WTC11 (cell line): Measurements from ENCODE around the gene OSMR. TPM values are rescaled to one million over a fixed set of nuclear protein-coding genes. Genes with fewer than 3 reads are reported as not detected.

Source experiments
- ATAC-seq: fragments of 200-7000 bp; cut with Tn5 transposase; 2 replicates; pipeline ENCODE4 v1.10.0; 2021; ENCODE audit warnings: mild to moderate bottlenecking, moderate library complexity
- CTCF ChIA-PET: fragments of 300-600 bp; sonication (Branson Sonifier 250); formaldehyde crosslinking; loops from one replicate; lab custom pipeline; 2021; ENCODE audit warnings: antibody characterized with exemption; lab: Charles Lee
- POLR2A ChIA-PET: fragments of 350-600 bp; sonication (Branson Sonifier 250); formaldehyde crosslinking; loops from one replicate; lab custom pipeline; 2021; ENCODE audit warnings: antibody characterized with exemption; lab: Charles Lee
- DNase-seq: peaks from one replicate; pipeline ENCODE4 v3.0.0; 2021; ENCODE audit warnings: low spot score
- H3K27ac Mint-ChIP-seq: 2 replicates; pipeline ENCODE4 v1.8.0; 2021; ENCODE audit warnings: mixed read lengths
- H3K27me3 Mint-ChIP-seq: 2 replicates; pipeline ENCODE4 v1.8.0; 2021; ENCODE audit warnings: low read depth, mild to moderate bottlenecking, moderate library complexity, mixed read lengths
- H3K36me3 Mint-ChIP-seq: 2 replicates; pipeline ENCODE4 v1.8.0; 2021; ENCODE audit warnings: mixed read lengths
- H3K4me1 Mint-ChIP-seq: 2 replicates; pipeline ENCODE4 v1.8.0; 2022; ENCODE audit warnings: mixed read lengths
- H3K4me3 Mint-ChIP-seq: 2 replicates; pipeline ENCODE4 v1.8.0; 2021; ENCODE audit warnings: mild to moderate bottlenecking, moderate library complexity, mixed read lengths
- H3K9me3 Mint-ChIP-seq: 2 replicates; pipeline ENCODE4 v1.8.0; 2021; ENCODE audit warnings: mixed read lengths
- AR ChIP-seq: fragments of 250-450 bp; sonication (Bioruptor Pico); IDR thresholded peaks from 2 replicates; pipeline ENCODE4 v1.9.0; 2021; ENCODE audit warnings: mild to moderate bottlenecking
- ARID4B ChIP-seq: sonication (generic); formaldehyde crosslinking; IDR thresholded peaks from 2 replicates; pipeline ENCODE4 v1.8.0; 2023; ENCODE audit warnings: missing genetic modification reagents, mild to moderate bottlenecking, borderline replicate concordance
- ATF1 ChIP-seq: sonication (generic); formaldehyde crosslinking; IDR thresholded peaks from 2 replicates; pipeline ENCODE4 v1.8.1; 2023; ENCODE audit warnings: mild to moderate bottlenecking, moderate library complexity, missing genetic modification reagents
- ATF2 ChIP-seq: sonication (generic); formaldehyde crosslinking; IDR thresholded peaks from 2 replicates; pipeline ENCODE4 v1.8.1; 2022; ENCODE audit warnings: low read depth, missing genetic modification reagents, borderline replicate concordance
- GRHL2 ChIP-seq: fragments of 250-450 bp; sonication (Bioruptor Pico); IDR thresholded peaks from 2 replicates; pipeline ENCODE4 v1.8.0; 2022; ENCODE audit warnings: mild to moderate bottlenecking, moderate library complexity; ENCODE audit not compliant: insufficient replicate concordance, severe bottlenecking
- KAT7 ChIP-seq: sonication (generic); formaldehyde crosslinking; IDR thresholded peaks from 2 replicates; pipeline ENCODE4 v1.8.1; 2023; ENCODE audit warnings: missing genetic modification reagents, mild to moderate bottlenecking, borderline replicate concordance
- NFE2L1 ChIP-seq: sonication (generic); formaldehyde crosslinking; IDR thresholded peaks from 2 replicates; pipeline ENCODE4 v1.8.1; 2023; ENCODE audit warnings: missing genetic modification reagents
- PREB ChIP-seq: sonication (generic); formaldehyde crosslinking; IDR thresholded peaks from 2 replicates; pipeline ENCODE4 v1.8.1; 2022; ENCODE audit warnings: mild to moderate bottlenecking, missing genetic modification reagents, moderate library complexity, borderline replicate concordance
- SMAD3 ChIP-seq: sonication (generic); formaldehyde crosslinking; IDR thresholded peaks from 2 replicates; pipeline ENCODE4 v1.8.0; 2022; ENCODE audit warnings: missing genetic modification reagents, mild to moderate bottlenecking, borderline replicate concordance
- TCF7 ChIP-seq: sonication (generic); formaldehyde crosslinking; IDR thresholded peaks from 2 replicates; pipeline ENCODE4 v1.8.0; 2022; ENCODE audit warnings: mild to moderate bottlenecking, low read depth, missing genetic modification reagents, moderate library complexity
- TEAD4 ChIP-seq: sonication (generic); formaldehyde crosslinking; IDR thresholded peaks from 2 replicates; pipeline ENCODE4 v1.8.0; 2022; ENCODE audit warnings: mild to moderate bottlenecking, missing genetic modification reagents
- ZBTB21 ChIP-seq: sonication (generic); formaldehyde crosslinking; IDR thresholded peaks from 2 replicates; pipeline ENCODE4 v1.8.1; 2023; ENCODE audit warnings: mild to moderate bottlenecking, missing genetic modification reagents, borderline replicate concordance
- ZMAT4 ChIP-seq: fragments of 250-450 bp; sonication (Bioruptor Pico); IDR thresholded peaks from 2 replicates; pipeline ENCODE4 v1.9.0; 2021; ENCODE audit warnings: mild to moderate bottlenecking
- ZNF219 ChIP-seq: sonication (generic); formaldehyde crosslinking; IDR thresholded peaks from 2 replicates; pipeline ENCODE4 v1.8.0; 2023; ENCODE audit warnings: missing genetic modification reagents, mild to moderate bottlenecking, borderline replicate concordance
- ZNF263 ChIP-seq: sonication (generic); formaldehyde crosslinking; IDR thresholded peaks from 2 replicates; pipeline ENCODE4 v1.8.1; 2022; ENCODE audit warnings: low read depth, mild to moderate bottlenecking, moderate library complexity, missing genetic modification reagents
- ZNF416 ChIP-seq: fragments of 250-450 bp; sonication (Bioruptor Pico); IDR thresholded peaks from 2 replicates; pipeline ENCODE4 v1.9.0; 2021; ENCODE audit warnings: mild to moderate bottlenecking, inconsistent platforms
- ZNF671 ChIP-seq: fragments of 250-450 bp; sonication (Bioruptor Pico); IDR thresholded peaks from 2 replicates; pipeline ENCODE4 v1.8.0; 2021; ENCODE audit warnings: mild to moderate bottlenecking
- total RNA-seq: library from RNA; stranded (reverse); gene quantifications from 3 replicates; pipeline ENCODE4 v1.2.3, GENCODE V29; 2021

The OSMR gene
- total RNA-seq, 1 experiment from 2014 or later: 2.3 TPM

GRCh38 chr5:38802125-38802524, 43.7 kb upstream of the OSMR start:
- Mint-ChIP-seq H3K4me1 (peaks cover 5% of the 10 kb centered on the region), H3K27ac (no peak overlapping the region), H3K9me3 (no peaks in the 10 kb centered on the region), H3K27me3 (no peaks in the 10 kb centered on the region)
- POLR2A ChIA-PET: no interaction called here
- TF ChIP-seq ZNF416 (no peak), ATF2 (CRISPR knock-in tag) (no peak), ZNF263 (CRISPR knock-in tag) (no peak), NFE2L1 (CRISPR knock-in tag) (no peak), ZMAT4 (no peak), ATF1 (CRISPR knock-in tag) (no peak), KAT7 (CRISPR knock-in tag) (no peak), TCF7 (CRISPR knock-in tag) (no peak), SMAD3 (CRISPR knock-in tag) (no peak), ZBTB21 (CRISPR knock-in tag) (no peak), GRHL2 (CRISPR knock-in tag) (no peak), ZNF219 (CRISPR knock-in tag) (no peak), PREB (no peak), AR (CRISPR knock-in tag) (no peak), TEAD4 (no peak), ZNF671 (CRISPR knock-in tag) (no peak), ARID4B (CRISPR knock-in tag) (no peak)
- TF ChIP-seq, all 79 proteins: peak for 0
- Mint-ChIP-seq H3K4me3 (no peak overlapping the region), H3K36me3 (no peaks in the 10 kb centered on the region)
- CTCF ChIA-PET: no interaction called here
- DNase-seq (no peak), ATAC-seq (no peak)
